Trophoblast cell (in vitro differentiated cells and primary cell): ENCODE measurements around the gene DYNC2H1.
A peak's percentile ranks its signal among the peaks of the same experiment; 100 is the strongest.

ENCODE experiments used
- DNase-seq, 2 donors: peaks; one replicate each; pipeline ENCODE4 v3.0.0-alpha.2; 2016
- H2AFZ ChIP-seq: 2 replicates; pipeline ENCODE4 v1.6.1; 2013; ENCODE audit warnings: low read length, moderate library complexity, mild to moderate bottlenecking; ENCODE audit not compliant: insufficient read depth, poor library complexity
- H2AK5ac ChIP-seq: 2 replicates; pipeline ENCODE4 v1.6.1; 2013; ENCODE audit warnings: mild to moderate bottlenecking, low read length
- H2BK120ac ChIP-seq: 2 replicates; pipeline ENCODE4 v1.6.1; 2013; ENCODE audit warnings: low read length, mild to moderate bottlenecking, moderate library complexity; ENCODE audit not compliant: insufficient read depth, poor library complexity
- H2BK12ac ChIP-seq: 2 replicates; pipeline ENCODE4 v1.6.1; 2013; ENCODE audit warnings: mild to moderate bottlenecking, low read length, moderate library complexity
- H2BK5ac ChIP-seq: 2 replicates; pipeline ENCODE4 v1.6.1; 2013; ENCODE audit warnings: low read length, low read depth, moderate library complexity, mild to moderate bottlenecking; ENCODE audit not compliant: poor library complexity
- H3K14ac ChIP-seq: 2 replicates; pipeline ENCODE4 v1.6.1; 2013; ENCODE audit warnings: mild to moderate bottlenecking, low read length
- H3K18ac ChIP-seq: 2 replicates; pipeline ENCODE4 v1.6.1; 2013; ENCODE audit warnings: mild to moderate bottlenecking, low read length
- H3K23ac ChIP-seq: 2 replicates; pipeline ENCODE4 v1.6.1; 2013; ENCODE audit warnings: low read length
- H3K27ac ChIP-seq: 2 replicates; pipeline ENCODE4 v1.5.1; 2013; ENCODE audit warnings: low read depth, mild to moderate bottlenecking, inconsistent platforms, low read length, moderate library complexity
- H3K27me3 ChIP-seq: 2 replicates; pipeline ENCODE4 v1.6.1; 2013; ENCODE audit warnings: inconsistent platforms, mild to moderate bottlenecking, low read length, moderate library complexity; ENCODE audit not compliant: insufficient read depth
- H3K36me3 ChIP-seq, 2 experiments: 1 replicate in 1 of 2; 2 replicates in 1 of 2; pipeline ENCODE4 v1.6.1; 2013; ENCODE audit warnings: low read length in 2 of 2, mild to moderate bottlenecking in 2 of 2, moderate library complexity in 1 of 2; ENCODE audit not compliant: insufficient read depth in 2 of 2, control insufficient read depth in 1 of 2
- H3K4ac ChIP-seq: 2 replicates; pipeline ENCODE4 v1.6.1; 2013; ENCODE audit warnings: low read depth, mild to moderate bottlenecking, low read length, moderate library complexity
- H3K4me1 ChIP-seq, 2 experiments: 1 replicate in 1 of 2; 2 replicates in 1 of 2; pipeline ENCODE4 v1.6.1; 2013; ENCODE audit warnings: low read length in 2 of 2, mild to moderate bottlenecking in 2 of 2, moderate library complexity in 1 of 2; ENCODE audit not compliant: insufficient read depth in 2 of 2, control insufficient read depth in 1 of 2
- H3K4me2 ChIP-seq: 2 replicates; pipeline ENCODE4 v1.6.1; 2013; ENCODE audit warnings: inconsistent platforms, mild to moderate bottlenecking, low read length, moderate library complexity
- H3K4me3 ChIP-seq: 2 replicates; pipeline ENCODE4 v1.5.1; 2013; ENCODE audit warnings: mild to moderate bottlenecking, low read depth, low read length, inconsistent platforms
- H3K79me1 ChIP-seq: one replicate; pipeline ENCODE4 v1.6.1; 2013; ENCODE audit warnings: low read length
- H3K79me2 ChIP-seq: 2 replicates; pipeline ENCODE4 v1.6.1; 2013; ENCODE audit warnings: low read length, mild to moderate bottlenecking; ENCODE audit not compliant: control insufficient read depth, insufficient read depth, poor library complexity
- H3K9ac ChIP-seq: 2 replicates; pipeline ENCODE4 v1.6.1; 2013; ENCODE audit warnings: mild to moderate bottlenecking, low read length
- H3K9me3 ChIP-seq: 2 replicates; pipeline ENCODE4 v1.6.1; 2013; ENCODE audit warnings: low read depth, mild to moderate bottlenecking, control low read depth, inconsistent platforms, low read length; ENCODE audit not compliant: insufficient read depth
- H4K12ac ChIP-seq: 2 replicates; pipeline ENCODE4 v1.6.1; 2013; ENCODE audit warnings: low read depth, mild to moderate bottlenecking, low read length, moderate library complexity
- H4K8ac ChIP-seq: 2 replicates; pipeline ENCODE4 v1.6.1; 2013; ENCODE audit warnings: low read depth, mild to moderate bottlenecking, low read length, moderate library complexity
- H4K91ac ChIP-seq: one replicate; pipeline ENCODE4 v1.6.1; 2013; ENCODE audit warnings: low read depth, mild to moderate bottlenecking, low read length, moderate library complexity
- WGBS: extraction: QIAGEN DNeasy Blood & Tissue Kit; methylation state at CpG from one replicate; pipeline ENCODE4 v1.1.7; 2013; ENCODE audit warnings: missing lambda C conversion rate; ENCODE audit not compliant: insufficient read length, insufficient coverage; ENCODE audit errors: extremely low coverage; 5-methylcytosine and 5-hydroxymethylcytosine counted together

DYNC2H1 gene

GRCh38 chr11:103520792-103521191 is 411.6 kb downstream of the DYNC2H1 start:
- Histone ChIP-seq H2BK5ac (no peak overlapping the region), H2BK120ac (no peak overlapping the region), H3K9ac (no peak overlapping the region), H3K27me3 (no peaks in the 10 kb centered on the region), H3K18ac (no peak overlapping the region), H3K4me1 (no peaks in the 10 kb centered on the region), H3K4me2 (no peak overlapping the region), H2AK5ac (no peak overlapping the region), H3K27ac (no peak overlapping the region), H3K23ac (no peak overlapping the region), H4K91ac (no peak overlapping the region), H3K36me3 (no peaks in the 10 kb centered on the region), H2AFZ (no peak overlapping the region), H4K8ac (no peak overlapping the region), H4K12ac (no peak overlapping the region), H3K9me3 (no peaks in the 10 kb centered on the region), H3K79me2 (no peaks in the 10 kb centered on the region), H3K14ac (no peak overlapping the region), H3K4ac (no peak overlapping the region), H3K4me3 (no peak overlapping the region), H2BK12ac (no peak overlapping the region), H3K79me1 (no peaks in the 10 kb centered on the region)
- DNase-seq = no peak
- WGBS = no CpG with 5 or more reads among the region's 3 CpGs

GRCh38 chr11:103525069-103525468 is 415.8 kb downstream of the DYNC2H1 start:
- Histone ChIP-seq H3K27me3 (no peaks in the 10 kb centered on the region), H3K9me3 (no peaks in the 10 kb centered on the region), H2BK12ac (no peak overlapping the region), H4K8ac (no peak overlapping the region), H2AFZ (no peak overlapping the region), H4K12ac (no peak overlapping the region), H3K4me1 (peaks cover 8 to 12% of the 10 kb centered on the region in 2 experiments), H4K91ac (no peak overlapping the region), H3K4me2 (no peak overlapping the region), H3K23ac (no peak overlapping the region), H2BK120ac (no peak overlapping the region), H3K9ac (no peak overlapping the region), H3K18ac (no peak overlapping the region), H3K4me3 (no peak overlapping the region), H2BK5ac (no peak overlapping the region), H3K79me2 (no peaks in the 10 kb centered on the region), H3K4ac (no peak overlapping the region), H3K79me1 (peaks cover 5% of the 10 kb centered on the region), H3K27ac (no peak overlapping the region), H3K36me3 (no peaks in the 10 kb centered on the region), H3K14ac (no peak overlapping the region), H2AK5ac (no peak overlapping the region)
- WGBS = no CpG with 5 or more reads among the region's 2 CpGs
- no peak for DNase-seq

- H4K91ac ChIP-seq = peak overlapping the region; percentile 62
- no peak overlapping the region for H3K27ac ChIP-seq
- WGBS = no CpG with 5 or more reads among the region's 3 CpGs
- no peaks in the 10 kb centered on the region for H3K79me2 ChIP-seq
- no peak overlapping the region for H4K12ac ChIP-seq
- H3K14ac ChIP-seq = no peak overlapping the region
- peak; percentile 7 to 85 for DNase-seq
- no peak overlapping the region for H2AK5ac ChIP-seq
- H2BK120ac ChIP-seq = no peak overlapping the region
- no peak overlapping the region for H3K4me3 ChIP-seq
- H3K9ac ChIP-seq = no peak overlapping the region
- H2BK5ac ChIP-seq = no peak overlapping the region
- no peak overlapping the region for H2BK12ac ChIP-seq
- H3K4ac ChIP-seq = no peak overlapping the region
- H3K4me2 ChIP-seq = no peak overlapping the region
- H3K4me1 ChIP-seq = peaks cover 8 to 14% of the 10 kb centered on the region in 2 experiments
- no peak overlapping the region for H4K8ac ChIP-seq
- H3K23ac ChIP-seq = no peak overlapping the region
- H3K9me3 ChIP-seq = no peaks in the 10 kb centered on the region
- no peaks in the 10 kb centered on the region for H3K27me3 ChIP-seq
- no peaks in the 10 kb centered on the region for H3K36me3 ChIP-seq
- H3K79me1 ChIP-seq = peaks cover 5% of the 10 kb centered on the region
- H2AFZ ChIP-seq = no peak overlapping the region
- H3K18ac ChIP-seq = no peak overlapping the region
These were observed 418.8 kb downstream of the DYNC2H1 start for GRCh38 chr11:103528046-103528445.

- Histone ChIP-seq H3K9ac (no peak overlapping the region), H3K4ac (no peak overlapping the region), H2BK12ac (no peak overlapping the region), H4K8ac (no peak overlapping the region), H2BK120ac (no peak overlapping the region), H3K79me2 (no peaks in the 10 kb centered on the region), H4K12ac (no peak overlapping the region), H3K36me3 (no peaks in the 10 kb centered on the region), H3K79me1 (peaks cover 5% of the 10 kb centered on the region), H2BK5ac (no peak overlapping the region), H3K9me3 (no peaks in the 10 kb centered on the region), H3K27me3 (no peaks in the 10 kb centered on the region), H3K4me3 (no peak overlapping the region), H2AK5ac (no peak overlapping the region), H4K91ac (no peak overlapping the region), H2AFZ (no peak overlapping the region), H3K14ac (no peak overlapping the region), H3K18ac (no peak overlapping the region), H3K27ac (no peak overlapping the region), H3K23ac (no peak overlapping the region), H3K4me1 (peaks cover 8 to 14% of the 10 kb centered on the region in 2 experiments), H3K4me2 (no peak overlapping the region)
- no peak for DNase-seq
- WGBS = no CpG with 5 or more reads among the region's 2 CpGs
These were observed 419.4 kb downstream of the DYNC2H1 start for GRCh38 chr11:103528596-103528995.
